Glomerular visceral epithelial cell (primary cell): ENCODE measurements around the gene PES1.
"Not testable (repeated sequence)": the region's sequence is repeated elsewhere in the genome, so short reads cannot be mapped to it uniquely, and the experiment has no call there.

Experiments
- DNase-seq: peaks from one replicate; pipeline ENCODE4 v3.0.0-alpha.2; 2016; ENCODE audit errors: extremely low spot score

The PES1 gene

DNA sequence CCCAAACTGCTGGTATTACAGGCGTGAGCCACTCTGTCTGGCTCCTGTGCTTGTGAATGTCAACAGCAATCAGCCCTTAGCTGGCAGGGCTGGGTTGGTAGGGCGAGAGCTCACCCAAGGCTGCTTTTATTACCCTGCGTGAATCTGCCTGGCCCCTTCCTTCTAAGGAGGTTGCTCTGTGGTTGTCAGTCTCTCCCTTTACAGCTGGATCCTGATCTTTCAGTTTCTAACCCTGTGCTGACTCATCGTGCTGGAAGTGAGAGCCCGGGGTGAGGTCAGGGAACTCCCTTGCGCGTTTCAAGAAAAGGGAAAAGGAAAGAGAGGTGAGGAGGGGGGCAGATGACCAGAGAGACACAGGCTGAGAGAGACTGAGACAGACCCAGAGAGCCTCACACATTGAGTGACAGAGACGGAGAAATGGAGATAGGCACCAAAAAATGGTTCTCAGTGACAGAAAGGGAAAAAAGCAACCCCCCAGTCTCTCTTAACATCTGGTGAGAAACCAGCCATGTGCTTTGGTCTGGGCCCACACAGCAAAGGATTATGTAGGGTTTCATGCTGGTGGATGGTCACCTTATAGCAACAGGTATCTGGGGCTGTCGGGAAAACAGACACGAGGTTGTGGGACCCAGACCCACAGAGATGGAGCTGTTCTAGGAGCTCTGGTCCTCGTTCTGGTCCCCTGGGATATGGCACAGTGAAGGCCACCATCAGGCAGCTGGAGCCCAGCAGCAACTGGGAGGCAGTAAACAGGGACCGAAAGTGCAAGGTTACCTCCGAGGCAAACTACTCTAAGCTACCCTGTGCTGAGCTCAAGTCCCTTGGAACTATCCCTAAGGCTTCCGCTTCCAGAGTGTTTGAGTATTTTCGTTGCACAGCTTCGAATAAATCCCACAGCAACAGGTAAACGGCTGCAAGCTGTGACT lies 17.8 kb upstream of the PES1 start:
- DNase-seq, result peak; percentile 83

DNA sequence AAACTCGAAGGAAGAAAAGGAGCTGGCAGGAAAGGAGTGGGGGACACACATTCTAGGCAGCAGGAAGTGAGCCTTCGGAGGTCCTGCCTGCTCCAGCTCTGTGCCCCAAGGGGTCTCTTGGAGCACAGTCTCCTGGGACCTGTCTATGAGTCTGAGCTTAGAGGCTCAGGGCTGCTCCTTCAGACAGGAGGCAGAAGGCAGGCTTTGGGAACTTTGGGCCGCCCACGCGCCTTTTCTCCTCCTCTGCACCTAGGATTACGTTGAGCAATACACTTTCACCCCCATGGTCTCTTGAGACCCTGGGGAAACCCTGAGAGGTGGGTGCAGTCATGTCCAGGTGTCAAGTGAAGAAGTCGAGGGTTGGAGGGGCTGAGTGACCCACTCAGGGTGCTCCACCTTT lies 16.2 kb upstream of the PES1 start:
- DNase-seq, result no peak

DNA sequence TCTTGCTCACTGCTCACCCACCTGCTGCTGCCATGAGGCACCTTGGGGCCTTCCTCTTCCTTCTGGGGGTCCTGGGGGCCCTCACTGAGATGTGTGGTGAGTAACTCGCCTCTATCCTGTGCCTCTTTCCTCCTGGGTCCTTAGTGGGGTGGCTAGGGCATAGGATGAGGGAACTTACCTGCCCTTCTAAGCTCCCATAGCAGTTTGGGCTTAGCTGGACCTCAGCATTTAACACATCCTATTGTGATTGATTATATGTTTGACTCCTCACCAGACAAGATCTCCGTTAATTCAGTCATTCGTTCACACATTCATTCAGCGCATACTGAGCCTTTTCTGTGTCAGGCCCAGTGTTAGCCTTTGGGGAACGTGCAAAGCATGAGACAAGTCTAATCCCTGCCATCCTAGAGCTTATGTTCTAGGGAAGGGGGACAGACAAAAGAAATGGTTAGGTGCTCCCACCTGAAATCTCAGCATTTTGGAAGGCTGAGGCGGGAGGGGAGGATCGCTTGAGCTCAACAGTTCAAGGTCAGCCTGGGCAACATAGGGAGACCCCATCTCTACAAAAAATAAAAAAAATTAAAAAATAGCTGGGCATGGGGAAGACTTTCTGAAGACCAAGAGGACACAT lies 15.7 kb upstream of the PES1 start:
- no peak for DNase-seq

DNA sequence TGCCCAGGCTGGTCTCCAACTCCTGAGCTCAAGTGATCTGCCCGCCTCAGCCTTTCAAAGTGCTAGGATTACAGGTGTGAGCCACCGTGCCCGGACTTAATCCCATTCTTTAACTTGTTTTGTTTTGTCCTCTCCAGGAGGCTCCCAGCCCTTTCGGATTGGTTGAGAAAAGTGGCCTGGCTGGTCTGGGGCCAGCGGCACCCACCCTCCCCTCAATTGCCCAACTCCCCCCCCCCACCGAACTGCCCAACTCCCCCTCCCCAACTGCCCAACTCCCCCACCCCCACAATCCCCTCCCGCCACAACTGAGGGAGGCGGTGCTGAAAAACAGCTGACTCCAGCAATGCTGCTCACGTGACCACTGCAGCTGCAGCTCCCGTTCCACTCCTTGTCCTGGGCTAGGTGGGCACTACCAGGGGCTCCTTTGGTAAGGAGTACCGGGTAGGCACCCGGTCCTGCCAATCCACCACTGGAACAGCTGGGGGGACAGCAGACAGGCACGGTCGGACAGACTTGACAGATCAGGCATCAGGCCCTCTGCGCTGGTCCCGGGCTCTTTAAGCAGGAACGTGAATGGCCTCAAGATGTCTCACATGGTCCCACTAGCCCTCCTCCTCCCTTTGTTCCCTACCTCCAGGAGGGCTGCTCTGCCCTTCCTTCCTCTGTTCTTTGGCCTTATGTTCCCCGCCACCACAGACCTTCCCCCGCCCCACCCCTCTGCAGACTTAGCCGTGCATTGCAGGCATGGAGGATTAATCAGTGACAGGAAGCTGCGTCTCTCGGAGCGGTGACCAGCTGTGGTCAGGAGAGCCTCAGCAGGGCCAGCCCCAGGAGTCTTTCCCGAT lies 15.0 kb upstream of the PES1 start, which contains the start of gene TCN2:
Gene TCN2, plus strand, starts transcription at position 720 of the 845 bp plus-strand sequence. CDS start 158 bp downstream, outside the sequence.
- DNase-seq, result peak; percentile 89

DNA sequence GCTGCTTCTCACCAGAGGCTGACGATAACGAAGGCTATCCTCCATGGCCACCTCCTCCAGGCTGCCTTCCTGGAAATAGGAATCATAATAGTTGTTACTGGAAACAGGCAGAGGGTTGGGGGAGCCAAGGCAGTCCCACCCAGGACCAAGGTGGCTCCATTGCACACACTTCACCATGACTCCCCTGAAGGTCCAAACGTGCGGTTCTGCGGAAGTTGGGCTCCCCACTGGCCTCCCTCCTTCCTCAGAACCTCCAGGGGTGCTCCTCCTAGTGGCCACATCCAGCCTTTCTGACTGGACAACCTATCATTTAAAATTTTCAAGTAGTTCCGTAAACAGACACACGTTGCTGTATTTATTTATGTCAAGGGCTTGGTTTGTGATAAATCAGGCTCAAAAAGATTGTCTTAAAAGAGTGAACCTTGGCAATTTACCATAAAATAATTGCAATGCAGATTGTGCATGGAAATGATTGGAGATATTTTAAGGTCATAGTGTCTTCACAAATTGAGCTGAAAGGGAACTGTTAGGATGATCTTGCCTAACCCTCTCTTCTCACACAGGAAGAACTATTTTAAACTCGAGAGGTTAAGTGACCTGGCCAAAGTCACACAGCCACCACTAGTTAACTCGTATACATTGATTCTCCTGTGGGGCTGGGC lies 13.9 kb upstream of the PES1 start:
- DNase-seq, result peak; percentile 32

DNA sequence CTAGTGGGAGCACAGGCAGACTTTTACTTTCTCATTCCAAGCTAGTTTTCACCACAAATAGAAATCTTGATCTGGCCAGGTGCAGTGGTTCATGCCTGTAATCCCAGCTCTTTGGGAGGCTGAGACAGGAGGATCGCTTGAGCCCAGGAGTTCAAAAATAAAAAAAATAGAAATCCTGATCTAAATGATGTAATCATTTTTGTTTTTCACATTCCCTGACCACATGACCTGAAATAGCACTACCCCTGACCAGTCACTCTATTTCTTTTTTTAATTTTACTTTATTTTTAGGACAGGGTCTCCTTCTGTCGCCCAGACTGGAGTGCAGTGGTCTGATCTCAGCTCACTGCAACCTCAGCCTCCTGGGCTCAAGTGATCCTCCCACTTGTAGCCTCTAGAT lies 13.0 kb upstream of the PES1 start:
- DNase-seq, result no peak

DNA sequence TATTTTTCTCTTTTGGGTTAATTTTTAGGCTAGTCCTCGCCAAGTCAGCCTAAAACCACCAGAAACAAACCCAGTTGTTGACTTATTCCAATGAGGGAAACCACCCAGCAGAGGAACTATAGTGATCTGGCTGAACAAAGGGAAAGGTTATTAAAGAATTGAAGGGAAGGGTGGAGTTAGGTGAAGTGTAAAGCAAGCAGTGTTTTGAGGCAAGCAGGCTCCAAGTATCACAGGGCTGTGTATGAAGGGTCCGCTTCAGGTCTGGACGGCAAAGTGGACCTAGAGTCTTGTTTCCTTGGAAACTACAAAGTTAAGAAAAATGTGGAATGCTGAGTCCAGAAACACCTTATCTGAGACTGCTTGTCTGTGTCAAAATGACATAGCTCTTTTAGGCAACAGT lies 12.1 kb upstream of the PES1 start:
- no peak for DNase-seq

DNA sequence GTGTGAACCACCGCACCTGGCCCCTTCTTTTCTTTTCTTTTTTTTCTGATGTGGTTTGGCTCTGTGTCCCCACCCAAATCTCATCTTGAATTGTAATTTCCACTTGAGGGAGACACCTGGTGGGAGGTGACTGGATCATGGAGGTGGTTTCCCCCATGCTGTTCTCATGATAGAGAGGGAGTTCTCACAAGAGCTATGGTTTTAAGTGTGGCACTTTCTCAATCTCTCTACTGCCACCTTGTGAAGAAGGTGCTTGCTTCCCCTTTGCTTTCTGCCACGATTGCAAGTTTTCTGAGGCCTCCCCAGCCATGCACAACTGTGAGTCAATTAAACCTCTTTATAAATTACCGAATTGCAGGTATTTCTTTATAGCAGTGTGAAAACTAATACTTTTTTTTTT lies 10.3 kb upstream of the PES1 start:
- peak; percentile 28 for DNase-seq

DNA sequence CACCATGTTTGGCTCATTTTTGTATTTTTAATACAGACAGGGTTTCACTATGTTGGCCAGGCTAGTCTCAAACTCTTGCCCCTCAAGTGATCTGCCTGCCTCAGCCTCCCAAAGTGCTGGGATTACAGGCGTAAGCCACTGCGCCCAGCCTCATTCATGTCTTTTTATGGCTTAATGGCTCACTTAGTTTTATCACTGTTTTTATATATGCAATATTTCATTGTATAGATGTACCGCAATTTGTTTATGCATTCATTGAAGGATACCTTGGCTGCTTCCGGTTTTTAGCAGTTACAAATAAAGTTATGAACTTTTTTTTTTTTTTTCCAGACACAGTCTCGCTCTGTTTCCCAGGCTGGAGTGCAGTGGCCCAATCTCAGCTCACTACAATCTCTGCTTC lies 9.8 kb upstream of the PES1 start:
- no peak for DNase-seq

DNA sequence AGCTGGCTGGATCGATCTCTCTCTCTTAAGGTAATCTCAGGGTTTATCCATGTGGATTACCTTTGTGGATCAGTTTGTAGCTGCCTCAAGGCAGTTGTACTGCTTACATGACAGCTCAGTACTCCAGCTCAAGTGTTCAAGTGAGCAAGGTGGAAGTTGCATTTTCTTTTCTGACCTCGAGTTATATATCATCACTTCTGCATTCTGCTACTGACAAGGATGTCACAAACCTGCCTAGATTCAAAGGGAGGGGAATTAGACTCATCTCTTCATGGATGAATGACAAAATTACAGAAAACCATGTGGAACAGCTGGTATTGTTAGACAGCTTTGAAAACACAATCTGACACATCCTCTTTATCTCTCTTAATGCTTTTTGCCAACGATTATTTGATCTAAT lies 9.2 kb upstream of the PES1 start:
- DNase-seq, result no peak

DNA sequence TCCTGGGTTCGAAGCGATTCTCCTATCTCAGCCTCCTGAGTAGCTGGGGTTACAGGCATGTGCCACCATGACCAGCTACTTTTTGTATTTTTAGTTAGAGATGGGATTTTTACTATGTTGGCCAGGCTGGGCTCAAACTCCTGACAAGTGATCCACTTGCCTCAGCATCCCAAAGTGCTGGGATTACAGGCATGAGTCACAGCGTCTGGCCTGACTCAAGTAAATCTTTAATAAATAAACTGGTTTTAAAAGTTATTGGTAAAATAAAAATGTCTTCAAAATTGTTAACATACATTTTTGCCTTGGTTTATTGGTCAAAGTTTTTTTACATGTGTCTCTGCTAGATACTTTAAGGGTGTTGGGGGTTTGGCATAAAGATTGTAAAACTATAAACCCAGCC lies 7.3 kb upstream of the PES1 start:
- DNase-seq, result no peak

DNA sequence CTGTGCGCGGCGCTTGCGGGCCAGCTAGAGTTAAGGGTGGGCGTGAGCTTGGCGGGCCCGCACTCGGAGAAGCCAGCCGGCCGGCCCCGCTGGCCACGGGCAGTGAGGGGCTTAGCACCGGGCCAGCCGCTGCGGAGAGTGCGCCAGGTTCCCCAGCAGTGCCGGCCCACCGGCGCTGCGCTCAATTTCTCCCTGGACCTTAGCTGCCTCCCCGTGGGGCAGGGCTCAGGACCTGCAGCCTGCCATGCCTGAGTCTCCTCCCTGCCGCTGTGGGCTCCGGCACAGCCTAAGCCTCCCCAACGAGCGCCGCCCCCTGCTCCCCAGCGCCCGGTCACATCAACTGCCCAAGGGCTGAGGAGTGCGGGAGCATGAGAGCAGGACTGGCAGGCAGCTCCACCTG lies 5.2 kb upstream of the PES1 start:
- DNase-seq, result no peak

DNA sequence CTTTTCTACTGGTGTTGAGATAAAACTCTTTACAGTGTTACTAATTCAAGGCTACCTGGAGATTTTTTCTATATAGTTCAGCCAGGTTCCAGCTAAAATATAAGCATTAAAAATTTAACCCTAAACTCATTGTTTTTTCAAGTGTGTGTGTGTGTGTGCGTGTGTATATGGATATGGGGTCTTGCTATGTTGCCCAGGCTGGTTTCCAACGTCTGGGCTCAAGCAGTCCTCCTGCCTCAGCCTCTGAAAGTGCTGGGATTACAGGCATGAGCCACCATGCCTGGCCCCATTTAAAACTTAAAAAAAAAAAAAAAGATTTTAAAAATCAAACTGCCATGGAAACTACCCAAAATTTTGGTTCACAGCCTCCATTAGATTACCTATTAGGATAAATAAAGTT lies 4.5 kb upstream of the PES1 start:
- DNase-seq, result no peak

DNA sequence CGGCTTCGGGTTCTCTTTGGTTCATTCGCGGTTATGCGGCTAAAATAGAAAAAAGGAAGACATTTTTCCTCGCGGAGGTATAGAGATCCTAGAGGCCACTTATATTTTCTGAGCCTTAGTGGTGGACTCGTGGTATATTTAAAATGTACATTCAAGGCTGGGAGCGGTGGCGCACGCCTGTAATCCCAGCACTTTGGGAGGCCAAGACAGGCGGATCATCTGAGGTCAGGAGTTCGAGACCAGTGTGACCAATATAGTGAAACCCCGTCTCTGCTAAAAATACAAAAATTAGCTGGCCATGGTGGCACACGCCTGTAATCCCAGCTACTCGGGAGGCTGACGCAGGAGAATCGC lies 627 bp upstream of the PES1 start:
- not testable (repeated sequence) for DNase-seq

DNA sequence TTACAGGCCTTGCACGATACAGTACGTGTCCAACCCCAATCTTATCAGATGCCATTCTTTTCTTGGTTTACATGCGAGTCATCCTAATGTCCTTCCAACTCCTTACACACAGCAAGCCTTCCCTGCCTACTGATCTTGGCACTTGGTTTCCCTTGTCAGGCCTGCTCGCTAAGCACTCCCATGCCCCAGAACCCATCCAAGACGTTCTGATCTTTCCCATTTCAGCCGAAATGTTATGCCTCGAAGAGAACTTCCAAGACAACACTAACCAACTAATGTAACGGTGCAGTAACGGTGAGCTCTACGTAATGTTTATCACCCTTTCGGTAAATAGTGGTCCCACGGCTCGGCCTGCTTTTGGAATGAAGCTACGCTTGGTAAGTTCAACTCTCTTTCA lies 521 bp downstream of the PES1 start:
- peak; percentile 1 for DNase-seq

DNA sequence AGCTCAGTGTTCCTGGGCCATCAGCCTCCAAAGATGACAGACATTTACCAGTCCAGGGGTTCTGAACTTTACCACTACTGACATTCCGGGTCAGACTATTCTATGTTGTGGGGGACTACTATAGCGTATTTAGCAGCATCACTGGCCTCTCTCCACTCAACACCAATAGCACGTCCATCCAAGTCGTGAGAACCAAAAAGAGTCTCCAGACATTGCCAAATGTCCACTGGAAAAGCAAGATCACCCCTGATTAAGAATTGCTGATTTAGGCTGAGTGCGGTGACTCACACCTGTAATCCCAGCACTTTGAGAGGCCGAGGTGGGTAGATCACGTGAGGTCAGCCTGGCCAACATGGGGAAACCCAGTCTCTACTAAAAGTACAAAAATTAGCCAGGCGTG lies 5.3 kb downstream of the PES1 start:
- DNase-seq, result no peak

DNA sequence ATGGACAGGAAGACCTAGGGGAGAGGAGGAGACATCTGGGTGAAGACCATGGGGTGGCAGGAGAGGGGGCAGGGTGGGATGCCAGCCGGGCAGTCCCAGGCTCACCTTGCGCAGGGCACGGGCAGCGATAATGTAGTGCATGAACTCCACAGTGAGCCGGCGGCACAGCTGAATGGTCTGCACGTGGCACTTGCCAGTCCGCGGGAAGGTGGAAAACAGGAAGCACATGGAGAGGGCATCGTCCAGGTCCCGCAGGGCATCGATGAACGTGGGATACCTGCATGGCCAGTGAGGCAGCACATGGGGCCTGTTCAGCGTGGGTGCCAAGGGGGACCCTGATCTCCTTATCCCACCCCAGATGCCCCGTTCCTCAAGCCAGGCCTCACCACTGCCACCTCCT lies 7.3 kb downstream of the PES1 start:
- no peak for DNase-seq

DNA sequence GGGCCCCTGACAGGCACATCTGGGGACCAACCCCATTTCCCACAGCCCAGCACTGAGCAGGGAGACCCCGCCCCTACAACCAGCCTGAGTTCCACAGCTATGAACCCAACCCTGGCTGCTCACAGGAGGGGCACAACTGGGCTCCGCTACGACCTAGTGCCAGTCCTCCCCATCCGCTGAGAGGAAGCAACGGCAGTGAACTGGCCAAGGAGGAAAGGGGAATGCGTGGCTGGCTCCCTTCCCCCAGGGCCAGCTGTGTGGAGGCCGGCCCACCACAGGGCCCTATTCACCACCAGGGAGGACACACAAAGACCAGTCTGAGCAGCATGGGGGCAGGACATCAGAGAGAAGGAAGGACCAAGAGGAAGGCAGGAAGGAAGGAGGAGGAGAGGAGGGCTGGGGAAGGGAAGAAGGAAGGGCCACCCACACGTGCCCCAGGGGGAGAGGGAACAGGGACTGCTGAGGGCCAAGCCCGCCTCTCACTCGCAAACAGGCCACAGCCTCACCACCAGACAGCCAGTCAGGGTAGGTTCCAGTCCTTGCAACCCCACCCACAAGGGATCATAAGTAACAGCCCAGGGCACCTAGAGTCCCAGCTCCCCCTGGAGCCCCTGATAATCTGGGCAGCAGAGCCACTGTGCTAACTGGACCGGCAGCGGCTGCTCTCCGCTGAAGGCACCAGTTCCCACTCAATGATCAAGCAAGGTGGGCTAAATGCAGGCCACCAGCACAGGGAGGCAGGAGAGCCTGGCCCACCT lies 8.7 kb downstream of the PES1 start:
- no peak for DNase-seq

DNA sequence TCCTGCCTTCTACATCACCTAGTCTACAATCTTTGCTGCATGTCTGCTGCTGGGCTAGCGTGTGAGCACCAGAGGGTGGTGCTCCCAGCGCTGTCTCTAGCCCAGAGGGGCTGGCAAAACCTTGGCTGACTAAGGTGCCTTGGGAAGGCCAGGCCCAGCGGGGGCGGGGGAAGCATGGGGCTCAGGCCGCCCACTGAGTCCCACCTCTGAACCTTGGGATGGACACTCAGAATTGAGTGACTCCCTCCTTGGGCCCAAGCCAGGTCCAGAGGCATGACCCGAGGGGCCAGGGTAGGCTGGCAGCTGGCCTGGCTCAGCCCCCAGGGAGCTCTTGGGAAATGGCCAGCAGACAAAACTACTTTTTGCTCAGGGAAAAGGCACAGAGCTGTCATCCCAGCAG lies 9.7 kb downstream of the PES1 start:
- DNase-seq, result no peak

DNA sequence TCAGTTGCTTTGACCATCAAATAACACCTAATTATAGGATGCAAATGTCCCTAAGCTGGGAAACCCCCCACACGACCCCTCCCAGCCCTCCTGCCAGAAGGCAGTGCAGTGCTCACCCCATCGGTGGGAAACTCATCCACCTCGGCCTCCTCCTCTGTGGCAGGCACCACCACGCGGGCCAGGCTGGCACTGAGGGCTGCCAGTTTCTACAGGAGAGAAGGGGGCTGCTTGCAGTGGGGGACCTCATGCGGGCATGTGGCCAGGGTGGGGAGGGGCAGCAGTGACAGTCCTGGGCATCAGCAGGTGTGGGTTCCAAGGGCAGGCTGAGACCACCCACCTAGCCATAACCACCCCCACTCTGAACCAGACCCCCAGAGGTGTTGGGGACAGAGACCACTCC lies 10.8 kb downstream of the PES1 start:
- DNase-seq, result no peak

DNA sequence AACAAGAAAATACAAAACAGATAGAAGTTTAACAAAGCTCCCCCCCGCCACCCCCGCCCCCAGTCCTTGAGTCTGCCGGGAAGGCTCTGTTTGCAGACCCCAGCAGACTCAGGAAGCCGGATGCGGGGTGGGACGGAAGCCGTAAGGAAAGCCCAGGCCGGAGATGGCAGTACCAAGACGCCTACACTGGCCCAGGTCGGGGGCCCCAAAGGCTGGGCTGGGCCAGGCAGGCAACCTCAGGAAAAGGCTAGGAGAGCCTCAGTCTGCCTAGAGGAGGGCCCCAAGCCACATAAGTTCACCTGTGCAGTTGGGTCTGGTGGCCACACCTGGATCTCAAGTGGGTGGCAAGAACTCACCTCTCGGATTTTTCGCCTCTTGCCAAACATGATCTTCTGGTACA lies 13.2 kb downstream of the PES1 start:
- DNase-seq, result no peak
